Keratinocyte (primary cell): ENCODE results near the gene MGAT3. TPM values are rescaled to one million over a fixed set of nuclear protein-coding genes. Genes with fewer than 3 reads are reported as not detected.

Experiments
- DNase-seq: peaks from one replicate; pipeline ENCODE4 v3.0.0-alpha.2; 2011; ENCODE audit warnings: low read depth, missing footprints, low spot score
- FAIRE-seq: peaks from 2 replicates; lab custom pipeline; 2011; peaks lifted over from hg19 to GRCh38; lab: Jason Lieb, UNC
- H2AFZ ChIP-seq: 2 replicates; pipeline ENCODE4 v1.6.0; 2012; ENCODE audit warnings: low read length, control low read depth, inconsistent platforms; ENCODE audit not compliant: control insufficient read depth
- H3K27ac ChIP-seq: 2 replicates; pipeline ENCODE4 v1.5.1; 2011; ENCODE audit warnings: low read length; ENCODE audit not compliant: control insufficient read depth, insufficient read depth
- H3K27me3 ChIP-seq: 3 replicates; pipeline ENCODE4 v1.6.0; 2011; ENCODE audit warnings: low read length; ENCODE audit not compliant: control insufficient read depth, insufficient read depth; ENCODE audit errors: extremely low read depth
- H3K36me3 ChIP-seq, 2 experiments: 2 replicates in 1 of 2; 3 replicates in 1 of 2; pipeline ENCODE4 v1.5.1; 2011; ENCODE audit warnings: low read length in 2 of 2, mild to moderate bottlenecking in 1 of 2; ENCODE audit not compliant: control insufficient read depth in 2 of 2, insufficient read depth in 2 of 2; ENCODE audit errors: extremely low read depth in 1 of 2
- H3K4me1 ChIP-seq: 3 replicates; pipeline ENCODE4 v1.5.1; 2011; ENCODE audit warnings: low read length; ENCODE audit not compliant: control insufficient read depth, insufficient read depth; ENCODE audit errors: extremely low read depth
- H3K4me2 ChIP-seq: 3 replicates; pipeline ENCODE4 v1.6.0; 2011; ENCODE audit warnings: low read depth, low read length; ENCODE audit not compliant: control insufficient read depth, insufficient read depth; ENCODE audit errors: extremely low read depth
- H3K4me3 ChIP-seq, 3 experiments: fragments of 200-600 bp in 1 of 3; sonication (generic) in 1 of 3; 2 replicates in 2 of 3; 3 replicates in 1 of 3; pipeline ENCODE4 v1.5.1; 2011 to 2016; ENCODE audit warnings: low read length in 3 of 3, mild to moderate bottlenecking in 3 of 3, control low read depth in 2 of 3, inconsistent platforms in 1 of 3, low read depth in 1 of 3, mixed read lengths in 1 of 3, mixed run types in 1 of 3, moderate library complexity in 1 of 3; ENCODE audit not compliant: control insufficient read depth in 2 of 3, insufficient read depth in 2 of 3; ENCODE audit errors: extremely low read depth in 1 of 3
- H3K79me2 ChIP-seq: 2 replicates; pipeline ENCODE4 v1.6.0; 2012; ENCODE audit warnings: low read length; ENCODE audit not compliant: control insufficient read depth, insufficient read depth
- H3K9ac ChIP-seq: 3 replicates; pipeline ENCODE4 v1.6.0; 2011; ENCODE audit warnings: low read length; ENCODE audit not compliant: control insufficient read depth, insufficient read depth; ENCODE audit errors: extremely low read depth
- H3K9me1 ChIP-seq: 3 replicates; pipeline ENCODE4 v1.6.0; 2011; ENCODE audit warnings: low read length; ENCODE audit not compliant: control insufficient read depth, insufficient read depth; ENCODE audit errors: extremely low read depth
- H3K9me3 ChIP-seq: 2 replicates; pipeline ENCODE4 v1.5.1; 2012; ENCODE audit warnings: low read depth, low read length; ENCODE audit not compliant: control insufficient read depth
- H4K20me1 ChIP-seq: 3 replicates; pipeline ENCODE4 v1.6.0; 2011; ENCODE audit warnings: low read length; ENCODE audit not compliant: control insufficient read depth, insufficient read depth; ENCODE audit errors: extremely low read depth
- EZH2 ChIP-seq: IDR thresholded peaks from one replicate; pipeline ENCODE4 v1.6.1; 2012; ENCODE audit warnings: inconsistent platforms, mild to moderate bottlenecking, low read length, moderate library complexity
- dilution Hi-C: fragments of 300-500 bp; cut with MboI; formaldehyde crosslinking; loops from one replicate; pipeline ENCODE4 v1.7.0; 2020; ENCODE audit warnings: low sequenced_read_pairs; ENCODE audit not compliant: extremely low pct_ligation_motif_present
- polyA plus RNA-seq, 5 experiments: library from polyadenylated mRNA; depleted of rRNA in 3 of 5; stranded (reverse) in 3 of 5; stranded (forward) in 1 of 5; unstranded in 1 of 5; fragments of >200 nt; gene quantifications; 1 replicate in 1 of 5; 2 replicates in 3 of 5; 3 replicates in 1 of 5; pipeline versions ENCODE4 v1.2.1 to v1.2.3, GENCODE V29; 2011 to 2012; ENCODE audit warnings: missing spikeins in 2 of 5, low read depth in 1 of 5, low replicate concordance in 1 of 5
- TF ChIP-seq, protein P1 (sequence below), 3 experiments: IDR thresholded peaks in 1 of 3; conservative IDR thresholded peaks in 1 of 3; optimal IDR thresholded peaks in 1 of 3; 2 replicates in 2 of 3; 3 replicates in 1 of 3; pipeline versions ENCODE3 to v1.5.1; 2011; ENCODE audit warnings: low read length in 3 of 3, mild to moderate bottlenecking in 3 of 3, moderate library complexity in 2 of 3, control low read depth in 1 of 3, inconsistent platforms in 1 of 3; ENCODE audit not compliant: insufficient read depth in 2 of 3; ENCODE audit errors: extremely low read depth in 1 of 3

MGAT3 gene
- polyA plus RNA-seq, 1 donor (not counting 4 experiments of a cell fraction or from before 2014, with no cell fraction given), result not detected

DNA sequence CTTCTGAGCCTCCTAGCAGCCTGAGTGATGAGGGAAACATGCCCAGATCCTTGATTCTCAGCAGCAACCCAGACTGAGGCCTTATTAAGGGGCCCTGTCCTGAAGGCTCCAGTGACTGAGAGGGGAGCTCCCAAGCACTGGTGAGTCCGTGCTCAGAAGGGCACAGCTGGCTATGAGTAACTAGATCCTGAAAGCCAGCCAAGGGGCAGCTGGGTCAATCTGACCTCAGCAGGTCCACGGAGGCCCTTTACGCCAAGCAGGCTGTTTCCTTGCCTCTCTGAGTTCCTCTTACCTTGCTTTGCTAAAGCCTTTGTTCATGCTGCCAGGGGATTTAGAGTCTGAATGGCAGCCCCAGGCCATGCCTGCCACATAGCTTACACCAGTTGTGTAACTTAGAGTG, 26.0 kb downstream of the MGAT3 start:
- H3K4me1 ChIP-seq, result no peaks in the 10 kb centered on the region
- no peak overlapping the region for H3K4me2 ChIP-seq
- no peak for DNase-seq

DNA sequence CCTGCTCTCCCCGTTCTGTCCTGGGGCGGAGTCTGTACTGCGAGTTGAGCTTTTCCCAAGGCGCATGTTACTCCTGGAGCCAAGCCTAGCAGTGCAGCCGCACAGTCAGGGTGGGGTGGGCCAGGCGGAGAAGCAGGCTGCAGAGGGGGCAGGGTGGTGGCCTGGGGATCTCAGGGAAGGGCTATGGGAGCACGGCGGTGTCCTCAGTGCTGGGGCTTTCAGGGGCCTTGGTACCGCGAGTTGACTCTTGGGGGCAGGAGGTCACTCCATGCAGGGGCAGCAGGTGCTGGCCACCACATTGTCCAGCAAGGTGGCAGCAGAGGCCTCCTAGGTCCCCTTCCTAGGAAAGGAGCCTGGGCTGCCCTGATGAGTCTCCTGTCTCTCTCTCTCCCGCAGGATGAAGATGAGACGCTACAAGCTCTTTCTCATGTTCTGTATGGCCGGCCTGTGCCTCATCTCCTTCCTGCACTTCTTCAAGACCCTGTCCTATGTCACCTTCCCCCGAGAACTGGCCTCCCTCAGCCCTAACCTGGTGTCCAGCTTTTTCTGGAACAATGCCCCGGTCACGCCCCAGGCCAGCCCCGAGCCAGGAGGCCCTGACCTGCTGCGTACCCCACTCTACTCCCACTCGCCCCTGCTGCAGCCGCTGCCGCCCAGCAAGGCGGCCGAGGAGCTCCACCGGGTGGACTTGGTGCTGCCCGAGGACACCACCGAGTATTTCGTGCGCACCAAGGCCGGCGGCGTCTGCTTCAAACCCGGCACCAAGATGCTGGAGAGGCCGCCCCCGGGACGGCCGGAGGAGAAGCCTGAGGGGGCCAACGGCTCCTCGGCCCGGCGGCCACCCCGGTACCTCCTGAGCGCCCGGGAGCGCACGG, 30.4 kb downstream of the MGAT3 start:
- H3K4me2 ChIP-seq, result no peak overlapping the region
- H3K9ac ChIP-seq, result no peak overlapping the region
- no peaks in the 10 kb centered on the region for H3K4me1 ChIP-seq
- TF ChIP-seq EZH2, result no peak
- TF ChIP-seq, protein P1, sequence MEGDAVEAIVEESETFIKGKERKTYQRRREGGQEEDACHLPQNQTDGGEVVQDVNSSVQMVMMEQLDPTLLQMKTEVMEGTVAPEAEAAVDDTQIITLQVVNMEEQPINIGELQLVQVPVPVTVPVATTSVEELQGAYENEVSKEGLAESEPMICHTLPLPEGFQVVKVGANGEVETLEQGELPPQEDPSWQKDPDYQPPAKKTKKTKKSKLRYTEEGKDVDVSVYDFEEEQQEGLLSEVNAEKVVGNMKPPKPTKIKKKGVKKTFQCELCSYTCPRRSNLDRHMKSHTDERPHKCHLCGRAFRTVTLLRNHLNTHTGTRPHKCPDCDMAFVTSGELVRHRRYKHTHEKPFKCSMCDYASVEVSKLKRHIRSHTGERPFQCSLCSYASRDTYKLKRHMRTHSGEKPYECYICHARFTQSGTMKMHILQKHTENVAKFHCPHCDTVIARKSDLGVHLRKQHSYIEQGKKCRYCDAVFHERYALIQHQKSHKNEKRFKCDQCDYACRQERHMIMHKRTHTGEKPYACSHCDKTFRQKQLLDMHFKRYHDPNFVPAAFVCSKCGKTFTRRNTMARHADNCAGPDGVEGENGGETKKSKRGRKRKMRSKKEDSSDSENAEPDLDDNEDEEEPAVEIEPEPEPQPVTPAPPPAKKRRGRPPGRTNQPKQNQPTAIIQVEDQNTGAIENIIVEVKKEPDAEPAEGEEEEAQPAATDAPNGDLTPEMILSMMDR (optimal IDR thresholded peaks at IDR 0.05 in 1 of 3, IDR thresholded peaks at IDR 0.05 in 1 of 3, conservative IDR thresholded peaks at IDR 0.05 in 1 of 3; ENCODE audit: extremely low read depth in 1 of 3, insufficient read depth in 2 of 3, low read length in 3 of 3), result no peak
- no peak overlapping the region for H3K4me3 ChIP-seq
- dilution Hi-C loops, result no loop called here
- DNase-seq, result no peak
- H3K9me3 ChIP-seq, result no peaks in the 10 kb centered on the region
- no peaks in the 10 kb centered on the region for H3K27me3 ChIP-seq
- no peaks in the 10 kb centered on the region for H4K20me1 ChIP-seq
- no peak overlapping the region for H3K27ac ChIP-seq
- no peak overlapping the region for H2AFZ ChIP-seq
- H3K79me2 ChIP-seq, result no peaks in the 10 kb centered on the region
- H3K36me3 ChIP-seq, result no peaks in the 10 kb centered on the region
- no peak for FAIRE-seq
- H3K9me1 ChIP-seq, result no peaks in the 10 kb centered on the region

More for the DNA sequence above, 26.0 kb downstream of the MGAT3 start:
- no peaks in the 10 kb centered on the region for H3K9me1 ChIP-seq
- no peaks in the 10 kb centered on the region for H4K20me1 ChIP-seq
- no peak for TF ChIP-seq EZH2
- TF ChIP-seq, protein P1 (optimal IDR thresholded peaks at IDR 0.05 in 1 of 3, IDR thresholded peaks at IDR 0.05 in 1 of 3, conservative IDR thresholded peaks at IDR 0.05 in 1 of 3; ENCODE audit: extremely low read depth in 1 of 3, insufficient read depth in 2 of 3, low read length in 3 of 3), result no peak
- no peak overlapping the region for H3K9ac ChIP-seq
- H3K4me3 ChIP-seq, result no peak overlapping the region
- H3K79me2 ChIP-seq, result no peaks in the 10 kb centered on the region
- no peak for FAIRE-seq
- H3K27ac ChIP-seq, result no peak overlapping the region
- H3K9me3 ChIP-seq, result no peaks in the 10 kb centered on the region
- H3K36me3 ChIP-seq, result no peaks in the 10 kb centered on the region
- H2AFZ ChIP-seq, result no peak overlapping the region
- no peaks in the 10 kb centered on the region for H3K27me3 ChIP-seq
- dilution Hi-C loops, result no loop called here
